ENCODE measurements around the gene MMP15. TPM values are rescaled to one million over a fixed set of nuclear protein-coding genes. Genes with fewer than 3 reads are reported as not detected.

The MMP15 gene
- total and polyA plus RNA-seq, 2 of the 13 experiments (the other 11 are each of a cell fraction or from before 2014, with no cell fraction given) = 35.2 to 44.9 TPM

DNA sequence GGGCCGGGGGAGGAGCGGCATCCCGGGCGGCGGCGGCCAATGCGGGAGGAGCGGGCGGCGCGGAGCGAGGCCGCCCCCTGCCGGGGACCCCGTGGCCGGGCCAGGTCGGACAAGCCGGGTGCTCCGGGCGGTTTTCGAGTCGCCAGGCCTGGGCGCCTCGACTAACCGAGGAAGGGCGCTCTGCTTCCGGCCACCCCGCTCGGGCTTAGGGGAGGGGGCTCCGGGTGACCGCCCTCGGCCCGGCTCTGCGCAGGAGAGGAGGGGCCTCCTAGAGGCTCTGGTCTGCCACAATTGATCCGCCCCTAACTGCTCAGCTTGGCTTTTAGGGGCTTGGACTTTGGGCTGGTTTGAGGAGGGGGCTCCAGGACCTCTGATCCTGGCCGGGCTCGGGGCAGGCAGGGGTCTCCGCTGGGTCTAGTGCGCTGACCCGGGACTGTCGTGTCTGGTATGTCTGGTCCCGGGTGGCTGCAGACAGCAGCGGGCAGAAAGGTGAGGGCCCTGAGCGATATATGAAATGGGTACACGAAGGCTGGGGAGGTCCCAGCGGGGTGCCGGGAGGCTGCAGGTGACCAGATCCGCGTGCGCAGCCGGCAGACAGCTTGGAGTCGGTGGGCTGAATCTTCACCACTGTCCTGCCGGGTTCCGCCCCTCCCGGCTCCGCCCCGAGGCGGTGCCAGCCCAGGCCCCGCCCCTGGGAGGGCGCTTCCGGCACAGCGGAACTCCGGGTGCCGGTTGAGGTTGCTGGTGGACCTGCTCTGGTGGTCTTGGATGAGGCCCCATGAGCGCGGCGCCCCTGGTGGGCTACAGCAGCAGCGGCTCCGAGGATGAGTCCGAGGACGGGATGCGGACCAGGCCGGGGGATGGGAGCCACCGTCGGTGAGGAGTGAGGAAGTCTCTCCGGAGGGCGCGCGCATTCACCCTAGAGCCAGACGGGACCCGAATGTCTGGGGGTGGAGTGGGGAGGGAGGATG, 24.6 kb upstream of the MMP15 start, which contains the start of gene USB1 (continued):
- TF ChIP-seq HMGXB3 (CRISPR knock-in tag; IDR thresholded peaks at IDR 0.05; ENCODE audit: borderline replicate concordance) (no peak), GMEB2 (CRISPR knock-in tag; IDR thresholded peaks at IDR 0.05; ENCODE audit: low read depth) (no peak), ELK4 (CRISPR knock-in tag; IDR thresholded peaks at IDR 0.05; ENCODE audit: borderline replicate concordance) (no peak), ZNF24 (IDR thresholded peaks at IDR 0.05) (no peak), MTERF4 (CRISPR knock-in tag; IDR thresholded peaks at IDR 0.05) (no peak), MED13 (CRISPR knock-in tag; IDR thresholded peaks at IDR 0.05) (peak; percentile 38), ZNF383 (CRISPR knock-in tag; IDR thresholded peaks at IDR 0.05; ENCODE audit: borderline replicate concordance) (no peak), ZNF552 (CRISPR knock-in tag; IDR thresholded peaks at IDR 0.05; ENCODE audit: borderline replicate concordance) (no peak), MXD4 (CRISPR knock-in tag; IDR thresholded peaks at IDR 0.05) (peak; percentile 96), MBNL3 (CRISPR knock-in tag; conservative IDR thresholded peaks at IDR 0.05) (no peak), SNAPC2 (CRISPR knock-in tag; IDR thresholded peaks at IDR 0.05) (0 out of 2 replicates have a peak, but pooled peaks have one; percentile 36), KMT2B (CRISPR knock-in tag; IDR thresholded peaks at IDR 0.05) (peak; percentile 70)
- TF ChIP-seq, protein P1, sequence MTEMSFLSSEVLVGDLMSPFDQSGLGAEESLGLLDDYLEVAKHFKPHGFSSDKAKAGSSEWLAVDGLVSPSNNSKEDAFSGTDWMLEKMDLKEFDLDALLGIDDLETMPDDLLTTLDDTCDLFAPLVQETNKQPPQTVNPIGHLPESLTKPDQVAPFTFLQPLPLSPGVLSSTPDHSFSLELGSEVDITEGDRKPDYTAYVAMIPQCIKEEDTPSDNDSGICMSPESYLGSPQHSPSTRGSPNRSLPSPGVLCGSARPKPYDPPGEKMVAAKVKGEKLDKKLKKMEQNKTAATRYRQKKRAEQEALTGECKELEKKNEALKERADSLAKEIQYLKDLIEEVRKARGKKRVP (CRISPR knock-in tag; IDR thresholded peaks at IDR 0.05) = 0 out of 4 replicates have a peak, but pooled peaks of 1 of the 2 experiments have one; percentile 59
- TF ChIP-seq, protein P2, sequence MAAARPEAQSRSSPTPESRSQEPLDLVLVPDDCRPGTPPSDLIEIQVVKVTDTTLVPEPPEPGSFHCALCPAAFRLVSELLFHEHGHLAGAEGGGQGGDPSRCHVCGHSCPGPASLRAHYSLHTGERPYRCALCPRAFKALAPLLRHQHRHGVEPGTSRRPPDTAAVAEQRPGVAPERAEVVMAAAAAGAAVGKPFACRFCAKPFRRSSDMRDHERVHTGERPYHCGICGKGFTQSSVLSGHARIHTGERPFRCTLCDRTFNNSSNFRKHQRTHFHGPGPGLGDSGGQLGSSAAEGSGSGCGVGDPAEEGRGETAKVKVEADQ (CRISPR knock-in tag; IDR thresholded peaks at IDR 0.05; ENCODE audit: borderline replicate concordance) = peak; percentile 56; the same call in 1 of the 2 replicates
- TF ChIP-seq, protein P3, sequence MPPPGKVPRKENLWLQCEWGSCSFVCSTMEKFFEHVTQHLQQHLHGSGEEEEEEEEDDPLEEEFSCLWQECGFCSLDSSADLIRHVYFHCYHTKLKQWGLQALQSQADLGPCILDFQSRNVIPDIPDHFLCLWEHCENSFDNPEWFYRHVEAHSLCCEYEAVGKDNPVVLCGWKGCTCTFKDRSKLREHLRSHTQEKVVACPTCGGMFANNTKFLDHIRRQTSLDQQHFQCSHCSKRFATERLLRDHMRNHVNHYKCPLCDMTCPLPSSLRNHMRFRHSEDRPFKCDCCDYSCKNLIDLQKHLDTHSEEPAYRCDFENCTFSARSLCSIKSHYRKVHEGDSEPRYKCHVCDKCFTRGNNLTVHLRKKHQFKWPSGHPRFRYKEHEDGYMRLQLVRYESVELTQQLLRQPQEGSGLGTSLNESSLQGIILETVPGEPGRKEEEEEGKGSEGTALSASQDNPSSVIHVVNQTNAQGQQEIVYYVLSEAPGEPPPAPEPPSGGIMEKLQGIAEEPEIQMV (CRISPR knock-in tag; IDR thresholded peaks at IDR 0.05; ENCODE audit: low read depth) = no peak; the same call in 1 of the 2 replicates

Measured in HepG2 (cell line).